Lower leg skin (tissue), 3 donors: ENCODE results near the gene VWA1.
"Not testable (repeated sequence)": the region's sequence is repeated elsewhere in the genome, so short reads cannot be mapped to it uniquely, and the experiment has no call there.

Experiments
- CTCF ChIP-seq, 3 donors: fragments of 450-650 bp; IDR thresholded peaks; one replicate each; pipeline ENCODE4 v1.5.1; 2016; ENCODE audit warnings: antibody characterized with exemption in 3 of 3, mild to moderate bottlenecking in 3 of 3, moderate library complexity in 2 of 3
- POLR2A ChIP-seq, 2 donors: fragments of 450-650 bp; IDR thresholded peaks; one replicate each; pipeline ENCODE4 v1.6.1; 2016 to 2017; ENCODE audit warnings: antibody characterized with exemption in 2 of 2, mild to moderate bottlenecking in 1 of 2, moderate library complexity in 1 of 2

GRCh38 chr1:1468196-1468985 lies 32.9 kb downstream of the VWA1 start:
- TF ChIP-seq CTCF, POLR2A (IDR thresholded peaks at IDR 0.05): not testable (repeated sequence)
